HG03378 (cell line): ENCODE results near the gene RASA2.

Source experiments
- ATAC-seq: cut with Tn5 transposase; IDR thresholded peaks from one replicate; pipeline ENCODE4 v1.9.1; 2021; ENCODE audit warnings: mild to moderate bottlenecking, moderate library complexity; ENCODE audit not compliant: unreplicated experiment

The RASA2 gene

DNA sequence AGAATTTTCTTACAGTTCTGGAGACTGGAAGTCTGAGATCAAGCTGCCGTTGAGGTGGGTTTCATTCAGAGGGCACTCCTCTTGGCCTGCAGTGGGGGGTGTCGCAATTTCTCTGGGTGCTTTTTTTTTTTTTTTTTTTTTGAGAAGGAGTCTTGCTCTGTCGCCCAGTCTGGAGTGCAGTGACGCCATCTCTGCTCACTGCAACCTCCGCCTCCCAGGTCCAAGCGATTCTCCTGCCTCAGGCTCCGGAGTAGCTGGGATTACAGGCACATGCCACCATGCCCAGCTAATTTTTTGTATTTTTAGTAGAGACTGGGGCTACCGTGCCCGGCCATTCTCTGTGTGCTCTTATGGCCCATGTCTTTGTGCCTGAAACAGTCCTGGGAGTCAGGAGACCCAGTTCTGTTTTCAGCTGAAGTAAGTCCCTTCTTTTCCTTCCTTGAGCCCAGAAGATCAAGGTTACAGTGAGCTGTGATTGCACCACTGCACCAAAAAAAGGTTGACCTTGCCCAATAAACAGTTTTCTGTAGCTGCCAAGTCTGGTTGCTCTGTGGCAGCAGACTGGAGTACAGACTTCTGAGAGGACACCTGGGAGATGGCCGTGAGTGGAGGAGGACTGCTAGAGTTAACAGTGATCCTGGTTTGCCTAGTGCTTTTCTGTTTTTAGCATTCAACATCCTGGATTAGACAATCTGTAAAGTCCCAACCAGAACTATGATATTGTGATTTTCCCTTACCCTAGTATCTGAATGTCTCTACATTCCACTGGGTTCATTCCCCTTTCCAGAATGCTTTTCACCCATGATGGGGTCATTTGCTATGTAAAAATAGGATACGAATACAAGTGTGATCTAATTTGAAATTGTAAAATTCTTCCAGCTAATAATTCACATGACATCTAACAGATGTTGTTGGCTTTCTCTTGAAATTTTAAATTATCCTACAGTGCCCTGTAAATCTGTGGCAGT is 174.7 kb downstream of the RASA2 start:
- ATAC-seq = no peak

DNA sequence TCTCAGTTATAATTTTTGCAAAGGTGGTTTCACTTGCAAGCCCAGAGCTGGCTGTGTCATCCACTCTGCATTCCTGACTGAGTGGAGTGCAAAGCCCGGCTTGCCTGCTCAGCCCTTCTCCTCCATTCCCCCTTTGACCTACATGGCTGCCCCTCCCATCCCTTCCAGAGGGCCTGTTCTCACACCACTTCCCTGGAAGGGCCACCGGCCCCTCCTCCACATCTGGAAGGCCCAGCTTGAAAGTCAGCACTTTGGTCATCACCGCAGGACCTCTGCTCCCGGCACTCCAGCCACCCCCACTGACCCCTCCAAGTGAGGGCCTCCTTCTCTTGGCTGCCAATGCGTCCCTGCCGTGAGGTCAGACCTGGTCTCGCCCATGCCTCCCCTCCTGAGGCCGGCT is 177.2 kb downstream of the RASA2 start:
- ATAC-seq = no peak
